Skin of body (tissue), 2 donors: ENCODE data around the gene LMAN2. TPM values are rescaled to one million over a fixed set of nuclear protein-coding genes. Genes with fewer than 3 reads are reported as not detected.
"Not testable (repeated sequence)": the region's sequence is repeated elsewhere in the genome, so short reads cannot be mapped to it uniquely, and the experiment has no call there.

Source experiments
- DNase-seq: peaks from one replicate; lab custom pipeline; 2025; lab: John Stamatoyannopoulos, UW
- total RNA-seq: library from RNA; depleted of rRNA; stranded (reverse); fragments of >200 nt; gene quantifications from one replicate; pipeline ENCODE4 v1.2.3, GENCODE V29; 2014

The LMAN2 gene
- total RNA-seq, 1 donor from 2014 or later, result 99.0 TPM

GRCh38 chr5:177349762-177350161 is 1.7 kb downstream of the LMAN2 start:
- DNase-seq, result no peak

DNA sequence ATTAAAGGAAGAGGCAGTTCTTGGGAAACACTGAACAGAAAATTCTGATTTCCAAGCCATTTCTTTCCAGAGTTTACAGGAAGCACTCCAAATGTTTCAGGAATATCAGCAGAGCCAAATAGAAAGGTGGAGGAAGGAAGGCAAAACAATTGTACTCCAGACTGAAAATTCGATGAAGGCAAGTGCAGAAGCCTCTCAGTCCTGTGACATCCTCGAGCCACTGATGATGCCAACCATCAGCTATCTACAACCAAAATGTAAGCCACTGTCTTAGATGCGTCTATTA is 2.2 kb downstream of the LMAN2 start:
- no peak for DNase-seq

GRCh38 chr5:177347699-177348098 is 3.8 kb downstream of the LMAN2 start:
- DNase-seq, result no peak

DNA sequence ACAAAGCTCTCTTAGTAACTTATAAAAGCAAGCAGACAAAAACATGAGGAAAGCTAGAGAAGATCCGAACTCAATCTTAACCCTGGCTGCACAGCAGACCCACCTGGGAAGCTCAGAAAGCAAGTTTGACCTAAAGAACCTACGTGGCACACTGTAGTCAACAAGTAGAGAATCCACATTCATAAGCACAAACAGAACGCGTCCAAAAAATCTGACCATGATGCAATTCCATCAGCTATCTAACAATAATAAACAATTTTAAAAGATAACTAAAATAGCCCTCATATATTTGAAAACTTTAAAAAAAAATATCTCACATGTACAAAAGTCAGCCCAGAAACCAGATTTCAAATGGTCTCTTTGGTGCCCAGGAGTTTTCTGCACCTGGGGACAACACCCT is 4.6 kb downstream of the LMAN2 start:
- DNase-seq, result no peak

- DNase-seq, result no peak
Observed at GRCh38 chr5:177344891-177345290, 6.6 kb downstream of the LMAN2 start.

DNA sequence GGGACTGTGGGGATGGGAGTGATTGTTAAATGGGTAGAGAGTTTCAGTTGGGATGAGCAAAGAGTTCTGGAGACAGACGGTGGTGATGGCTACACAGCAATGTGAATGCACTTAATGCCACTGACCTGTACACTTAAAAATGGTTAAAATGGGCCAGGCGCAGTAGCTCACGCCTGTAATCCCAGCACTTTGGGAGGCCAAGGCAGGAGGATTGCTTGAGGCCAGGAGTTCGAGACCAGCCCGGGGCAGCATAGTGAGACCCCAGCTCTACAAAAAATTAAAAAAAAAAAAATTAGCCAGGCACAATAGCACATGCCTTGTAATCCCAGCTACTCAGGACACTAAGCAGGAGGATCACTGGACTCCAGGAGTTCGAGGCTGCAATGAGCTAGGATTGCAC is 7.7 kb downstream of the LMAN2 start:
- no peak for DNase-seq

DNA sequence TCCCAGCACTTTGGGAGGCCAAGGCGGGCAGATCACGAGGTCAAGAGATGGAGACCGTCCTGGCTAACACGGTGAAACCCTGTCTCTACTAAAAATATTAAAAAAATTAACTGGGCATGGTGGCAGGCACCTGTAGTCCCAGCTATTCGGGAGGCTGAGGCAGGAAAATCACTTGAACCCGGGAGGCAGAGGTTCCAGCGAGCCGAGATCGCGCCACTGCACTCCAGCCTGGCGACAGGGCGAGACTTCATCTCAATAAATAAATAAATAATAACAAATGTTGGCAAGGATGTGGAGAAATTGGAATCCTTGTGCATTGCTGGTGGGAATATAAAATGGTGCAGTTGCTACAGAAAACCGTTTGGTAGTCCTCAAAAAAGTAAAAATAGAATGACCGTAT is 8.5 kb downstream of the LMAN2 start:
- not testable (repeated sequence) for DNase-seq

DNA sequence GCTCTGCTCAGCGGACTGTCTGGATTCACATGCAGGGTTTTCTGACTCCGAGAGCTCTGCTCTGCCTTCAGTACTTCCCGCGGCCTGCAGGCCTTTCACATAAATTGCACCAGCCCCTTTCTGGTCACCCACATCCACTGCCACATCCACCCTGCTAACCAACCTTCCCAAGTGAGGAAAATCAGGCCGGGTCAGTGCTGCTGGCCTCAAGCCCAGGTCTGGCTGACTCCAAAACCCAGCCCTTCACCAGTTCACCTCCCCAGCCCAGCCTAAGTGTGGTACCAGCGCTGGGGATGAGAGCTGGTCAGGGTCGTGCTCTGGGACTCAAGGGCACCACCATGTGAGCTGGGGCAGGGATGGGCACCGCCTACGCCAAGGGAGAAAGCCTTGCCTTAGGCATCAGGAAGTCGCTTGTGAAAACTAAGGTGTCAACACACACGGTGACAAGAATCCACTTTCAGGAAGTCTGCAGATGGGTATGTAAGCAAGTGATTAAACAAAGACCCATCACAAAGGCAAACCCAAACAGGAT is 12.3 kb downstream of the LMAN2 start:
- no peak for DNase-seq

DNA sequence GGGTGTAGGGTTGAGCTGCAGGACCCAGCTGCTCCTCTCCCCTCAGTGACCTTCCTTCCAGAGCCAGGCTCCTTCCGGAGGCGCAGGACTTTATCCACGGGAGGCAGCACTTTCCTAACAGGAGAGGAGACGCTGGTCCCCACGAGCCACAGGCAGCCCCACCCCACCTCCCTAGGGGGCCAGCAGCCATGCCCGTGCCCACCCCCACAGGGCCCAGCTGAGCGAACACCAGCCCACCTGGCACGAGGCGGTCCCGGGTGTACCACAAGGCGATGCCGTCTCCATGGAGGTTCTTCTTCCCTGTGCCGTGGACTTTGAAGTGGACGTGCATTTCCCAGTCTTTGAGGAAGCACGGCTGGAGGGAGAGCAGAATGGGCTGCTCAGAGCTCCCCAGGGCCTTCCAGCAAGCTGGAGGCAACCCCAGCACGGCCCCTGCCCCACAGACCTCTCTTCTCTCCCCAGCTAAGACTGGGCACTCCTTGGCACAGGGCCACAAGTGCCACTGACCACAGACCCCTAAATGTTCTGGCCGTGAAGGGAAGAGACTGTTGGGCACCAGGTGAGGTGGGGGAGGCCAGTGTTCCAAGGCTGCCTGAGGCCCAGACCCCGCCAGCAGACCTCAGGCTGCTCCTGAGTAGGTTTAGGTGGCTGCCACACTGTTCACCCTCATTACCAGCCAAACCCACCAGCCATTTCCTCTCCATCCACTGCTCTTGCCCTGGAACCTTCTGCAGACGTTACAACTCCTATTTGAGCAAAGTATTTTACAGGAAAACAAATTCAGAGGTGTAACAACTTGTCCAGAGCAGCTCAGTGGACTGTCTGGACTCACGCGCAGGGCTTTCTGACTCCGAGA is 13.0 kb downstream of the LMAN2 start:
- no peak for DNase-seq

GRCh38 chr5:177336603-177337494 is 14.6 kb downstream of the LMAN2 start:
- no peak for DNase-seq

GRCh38 chr5:177336112-177336511 is 15.4 kb downstream of the LMAN2 start:
- DNase-seq, result no peak

GRCh38 chr5:177335701-177336065 is 15.8 kb downstream of the LMAN2 start:
- DNase-seq, result no peak

DNA sequence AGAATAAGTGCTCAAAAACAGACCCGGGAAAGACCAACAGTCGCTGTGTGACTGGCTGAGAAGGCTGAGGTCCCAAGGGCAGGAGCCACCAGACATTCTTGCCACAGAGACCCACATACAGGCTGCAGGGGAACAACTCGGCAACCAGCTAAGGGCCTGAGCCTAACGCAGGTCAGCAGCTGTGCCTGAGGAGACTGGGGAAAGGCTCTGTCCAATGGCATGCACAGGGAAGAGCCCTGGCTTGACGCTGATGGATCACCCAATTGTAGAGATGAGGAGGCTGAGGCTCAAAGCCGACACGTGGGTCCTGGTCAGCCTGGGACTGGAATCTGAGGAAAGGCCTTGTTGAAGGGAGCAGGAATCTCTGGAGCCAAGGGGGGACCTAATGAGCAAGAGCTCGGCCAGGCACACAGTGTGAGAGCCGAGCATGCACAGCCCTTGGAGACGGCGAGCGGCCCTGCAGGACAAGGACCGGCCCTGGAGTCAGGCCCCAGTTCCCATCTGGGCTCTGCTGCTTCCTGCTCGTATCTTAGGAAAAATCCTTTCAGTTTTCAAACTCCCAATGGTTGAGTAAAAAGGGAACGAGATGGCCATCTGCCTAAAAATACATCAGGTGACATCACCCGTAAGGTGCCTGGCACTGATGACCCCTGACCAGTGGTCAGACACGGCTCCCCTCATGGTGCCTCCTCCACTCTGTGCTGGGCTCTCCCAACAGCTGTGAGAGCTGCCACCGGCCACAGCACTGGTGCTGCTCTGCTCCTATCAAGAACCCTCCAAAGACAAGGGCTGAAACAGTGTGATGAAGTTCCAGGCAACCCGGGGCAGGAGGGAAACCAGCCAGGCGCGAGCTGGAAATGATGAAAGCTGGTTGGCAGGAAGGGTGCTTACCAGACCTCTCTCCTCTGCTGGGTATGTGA is 16.4 kb downstream of the LMAN2 start:
- DNase-seq, result no peak

DNA sequence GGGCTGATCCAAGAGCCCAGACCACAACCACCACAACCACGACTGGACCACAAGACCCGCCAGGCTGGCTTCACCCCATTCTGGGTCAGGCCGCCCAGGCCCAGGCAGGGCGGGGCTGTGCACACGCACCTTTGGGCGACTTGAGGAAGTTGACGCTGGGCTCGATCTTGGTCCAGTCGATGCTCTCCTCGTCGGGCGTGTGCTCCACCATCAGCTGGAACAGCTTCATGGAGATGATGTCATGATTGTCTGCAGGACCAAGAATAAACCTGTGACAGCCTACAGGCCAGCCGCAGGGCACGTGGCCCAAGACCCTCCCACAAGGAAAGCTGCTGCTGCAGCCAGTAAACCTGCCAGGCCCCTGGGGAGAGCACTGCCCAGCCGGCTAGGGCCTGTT is 17.3 kb downstream of the LMAN2 start:
- no peak for DNase-seq

DNA sequence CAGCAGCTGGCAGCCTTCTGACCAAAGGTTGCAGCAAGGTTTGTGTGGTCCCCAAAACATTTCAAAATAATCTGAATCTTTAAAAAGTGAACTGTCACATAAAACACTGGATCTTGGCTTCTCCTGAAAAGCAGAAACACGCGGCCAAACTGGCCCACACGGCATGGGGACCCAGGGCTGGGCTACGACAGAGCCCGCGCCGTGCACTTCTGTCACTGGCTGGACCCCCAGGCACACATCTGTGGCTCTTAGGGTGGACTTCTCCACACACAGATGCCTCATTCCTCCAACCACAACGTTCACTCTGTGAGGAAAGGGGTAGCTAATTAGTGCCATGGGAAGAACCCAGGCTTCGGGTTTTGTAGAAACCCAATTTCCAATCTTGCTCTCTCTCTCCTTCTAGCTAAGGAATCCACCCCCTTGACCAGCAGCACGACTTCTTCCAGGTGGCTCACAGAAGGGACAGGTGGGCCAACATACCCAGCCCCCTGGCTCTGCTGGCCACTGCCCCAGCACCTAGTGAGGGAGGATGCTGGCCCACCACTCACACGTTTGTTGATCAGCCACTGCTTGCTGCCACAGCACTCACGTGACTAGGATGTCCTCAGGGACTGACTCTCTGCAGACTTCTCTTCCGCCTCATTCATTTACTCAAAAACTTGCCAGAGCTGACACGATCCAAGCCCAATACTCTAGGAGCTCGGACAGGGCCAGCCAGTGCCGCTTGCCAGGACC is 17.9 kb downstream of the LMAN2 start:
- no peak for DNase-seq

GRCh38 chr5:177332896-177333260 is 18.6 kb downstream of the LMAN2 start:
- no peak for DNase-seq

- DNase-seq, result no peak
Observed at GRCh38 chr5:177332031-177332895, 19.2 kb downstream of the LMAN2 start.

DNA sequence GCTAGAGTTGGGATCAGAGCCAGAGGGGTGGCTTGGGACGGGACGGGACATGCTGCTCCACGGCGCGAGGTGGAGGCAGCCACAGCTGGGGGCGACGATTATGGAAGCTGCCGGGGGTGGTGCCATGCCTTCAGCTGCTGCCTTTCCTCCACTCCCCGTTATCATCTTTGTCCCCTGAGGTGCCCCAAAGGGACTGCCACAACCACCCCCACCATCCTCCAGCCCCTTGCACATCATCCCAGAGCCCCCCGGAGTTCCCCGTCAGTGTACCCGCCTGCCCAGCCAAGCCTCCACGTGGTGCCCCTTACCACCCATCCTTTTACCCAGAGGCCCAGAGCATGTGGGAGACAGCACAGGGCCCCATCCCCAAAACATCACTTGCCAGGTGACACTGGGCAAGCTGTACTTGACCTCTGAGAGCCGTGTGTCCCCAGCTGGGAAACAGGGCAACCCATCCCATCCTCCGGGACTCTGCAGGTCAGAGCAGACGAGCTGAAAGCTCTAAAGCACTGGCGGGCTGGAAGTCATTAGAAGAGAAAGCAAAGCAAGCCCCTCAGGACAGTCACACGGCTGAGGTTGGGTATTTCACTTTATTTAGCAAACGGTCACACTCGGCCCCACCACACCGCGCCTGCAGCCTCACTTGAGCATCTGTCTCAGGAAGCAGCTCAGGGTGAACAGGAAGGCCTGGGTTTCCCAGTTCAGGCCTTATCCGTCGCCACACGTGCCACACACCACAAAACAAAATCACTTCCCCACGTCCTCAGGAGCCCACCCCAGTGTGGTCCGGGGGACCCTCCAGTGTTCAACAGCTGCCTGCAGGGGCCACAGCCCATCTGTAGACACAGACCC is 20.3 kb downstream of the LMAN2 start:
- no peak for DNase-seq

DNA sequence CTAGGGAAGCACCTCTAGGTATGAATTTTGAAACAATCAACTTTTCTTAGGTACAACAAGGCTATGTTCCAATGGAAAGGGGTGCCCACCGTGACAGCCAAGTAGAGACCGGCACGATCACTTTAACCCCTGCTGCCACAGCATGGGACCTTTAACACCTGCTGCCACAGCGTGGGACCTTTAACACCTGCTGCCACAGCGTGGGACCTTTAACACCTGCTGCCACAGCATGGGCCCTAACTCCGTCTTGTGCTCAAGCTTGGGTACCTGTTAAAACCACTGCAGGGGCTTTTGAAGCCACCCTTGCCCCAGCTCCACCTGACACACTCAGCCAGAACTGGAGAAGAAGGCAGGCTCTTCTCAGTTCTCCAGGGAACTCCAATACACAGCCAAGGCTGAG is 21.6 kb downstream of the LMAN2 start:
- no peak for DNase-seq
